ENCODE measurements around the gene CFAP46. TPM values are rescaled to one million over a fixed set of nuclear protein-coding genes. Genes with fewer than 3 reads are reported as not detected.

The CFAP46 gene
- polyA plus RNA-seq, 1 of the 3 experiments (the other 2 are of a cell fraction), result 3.9 TPM

DNA sequence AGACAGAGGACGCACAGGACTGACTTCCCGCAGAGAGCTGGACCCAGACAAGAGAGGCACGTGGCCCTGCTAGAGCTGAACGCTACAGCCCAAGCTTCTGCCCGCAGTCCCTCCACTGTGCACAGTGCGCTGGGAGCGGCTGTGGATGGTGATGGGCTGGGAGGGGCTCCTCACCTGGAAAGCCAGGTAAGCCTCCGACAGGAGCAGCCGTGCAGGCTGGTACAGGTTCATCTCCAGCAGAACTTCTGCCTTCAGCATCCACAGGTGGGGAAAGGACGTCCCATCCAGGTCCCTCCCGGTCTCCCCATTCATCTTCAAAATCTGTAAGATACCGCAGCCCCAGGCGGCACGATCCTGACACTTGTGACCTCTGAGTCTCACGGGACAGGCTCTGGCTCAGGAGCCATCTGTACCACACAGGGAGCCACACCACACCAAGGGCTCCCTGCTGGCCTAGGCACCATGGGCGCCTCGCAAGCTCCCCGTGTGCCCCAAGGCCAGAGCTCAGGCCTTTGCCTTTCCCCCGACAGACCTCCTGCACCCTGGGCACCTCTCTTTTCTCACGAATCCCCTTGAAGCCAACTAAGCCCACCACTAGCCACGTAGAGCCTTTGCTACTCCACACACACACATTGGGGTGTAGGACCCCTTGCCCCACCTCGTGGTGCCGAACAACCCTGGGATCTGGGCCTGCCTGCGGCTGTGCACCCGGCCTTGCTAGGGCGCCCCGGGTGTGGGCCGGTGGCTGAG is 76.3 kb downstream of the CFAP46 start (continued):
- TF ChIP-seq USF2 (IDR thresholded peaks at IDR 0.05; ENCODE audit: borderline replicate concordance, low read depth, low read length) (no peak), TCF12 (IDR thresholded peaks at IDR 0.05) (no peak), MEF2A (IDR thresholded peaks at IDR 0.05; ENCODE audit: borderline replicate concordance, low read depth) (no peak)
- TF ChIP-seq, protein P1, sequence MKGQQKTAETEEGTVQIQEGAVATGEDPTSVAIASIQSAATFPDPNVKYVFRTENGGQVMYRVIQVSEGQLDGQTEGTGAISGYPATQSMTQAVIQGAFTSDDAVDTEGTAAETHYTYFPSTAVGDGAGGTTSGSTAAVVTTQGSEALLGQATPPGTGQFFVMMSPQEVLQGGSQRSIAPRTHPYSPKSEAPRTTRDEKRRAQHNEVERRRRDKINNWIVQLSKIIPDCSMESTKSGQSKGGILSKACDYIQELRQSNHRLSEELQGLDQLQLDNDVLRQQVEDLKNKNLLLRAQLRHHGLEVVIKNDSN (IDR thresholded peaks at IDR 0.05; ENCODE audit: borderline replicate concordance, low read depth), result no peak

- H3K9me2 ChIP-seq, result no peaks in the 10 kb centered on the region
- TF ChIP-seq GABPA (IDR thresholded peaks at IDR 0.05; ENCODE audit: low read depth), result no peak
- TF ChIP-seq, protein P2, sequence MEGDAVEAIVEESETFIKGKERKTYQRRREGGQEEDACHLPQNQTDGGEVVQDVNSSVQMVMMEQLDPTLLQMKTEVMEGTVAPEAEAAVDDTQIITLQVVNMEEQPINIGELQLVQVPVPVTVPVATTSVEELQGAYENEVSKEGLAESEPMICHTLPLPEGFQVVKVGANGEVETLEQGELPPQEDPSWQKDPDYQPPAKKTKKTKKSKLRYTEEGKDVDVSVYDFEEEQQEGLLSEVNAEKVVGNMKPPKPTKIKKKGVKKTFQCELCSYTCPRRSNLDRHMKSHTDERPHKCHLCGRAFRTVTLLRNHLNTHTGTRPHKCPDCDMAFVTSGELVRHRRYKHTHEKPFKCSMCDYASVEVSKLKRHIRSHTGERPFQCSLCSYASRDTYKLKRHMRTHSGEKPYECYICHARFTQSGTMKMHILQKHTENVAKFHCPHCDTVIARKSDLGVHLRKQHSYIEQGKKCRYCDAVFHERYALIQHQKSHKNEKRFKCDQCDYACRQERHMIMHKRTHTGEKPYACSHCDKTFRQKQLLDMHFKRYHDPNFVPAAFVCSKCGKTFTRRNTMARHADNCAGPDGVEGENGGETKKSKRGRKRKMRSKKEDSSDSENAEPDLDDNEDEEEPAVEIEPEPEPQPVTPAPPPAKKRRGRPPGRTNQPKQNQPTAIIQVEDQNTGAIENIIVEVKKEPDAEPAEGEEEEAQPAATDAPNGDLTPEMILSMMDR (IDR thresholded peaks at IDR 0.05), result no peak
- no peak for TF ChIP-seq USF2 (IDR thresholded peaks at IDR 0.05; ENCODE audit: borderline replicate concordance, low read depth, low read length)
- TF ChIP-seq SIN3A (IDR thresholded peaks at IDR 0.05; ENCODE audit: borderline replicate concordance, low read depth, low read length), result no peak
- TF ChIP-seq, protein P3, sequence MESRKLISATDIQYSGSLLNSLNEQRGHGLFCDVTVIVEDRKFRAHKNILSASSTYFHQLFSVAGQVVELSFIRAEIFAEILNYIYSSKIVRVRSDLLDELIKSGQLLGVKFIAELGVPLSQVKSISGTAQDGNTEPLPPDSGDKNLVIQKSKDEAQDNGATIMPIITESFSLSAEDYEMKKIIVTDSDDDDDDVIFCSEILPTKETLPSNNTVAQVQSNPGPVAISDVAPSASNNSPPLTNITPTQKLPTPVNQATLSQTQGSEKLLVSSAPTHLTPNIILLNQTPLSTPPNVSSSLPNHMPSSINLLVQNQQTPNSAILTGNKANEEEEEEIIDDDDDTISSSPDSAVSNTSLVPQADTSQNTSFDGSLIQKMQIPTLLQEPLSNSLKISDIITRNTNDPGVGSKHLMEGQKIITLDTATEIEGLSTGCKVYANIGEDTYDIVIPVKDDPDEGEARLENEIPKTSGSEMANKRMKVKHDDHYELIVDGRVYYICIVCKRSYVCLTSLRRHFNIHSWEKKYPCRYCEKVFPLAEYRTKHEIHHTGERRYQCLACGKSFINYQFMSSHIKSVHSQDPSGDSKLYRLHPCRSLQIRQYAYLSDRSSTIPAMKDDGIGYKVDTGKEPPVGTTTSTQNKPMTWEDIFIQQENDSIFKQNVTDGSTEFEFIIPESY (IDR thresholded peaks at IDR 0.05; ENCODE audit: borderline replicate concordance, low read depth), result no peak
- TF ChIP-seq TEAD4 (IDR thresholded peaks at IDR 0.05; ENCODE audit: borderline replicate concordance, insufficient read depth), result no peak
- no peak for TF ChIP-seq POLR2AphosphoS5 (IDR thresholded peaks at IDR 0.05; ENCODE audit: low read depth, low read length)
- TF ChIP-seq, protein P1 (IDR thresholded peaks at IDR 0.05; ENCODE audit: borderline replicate concordance, low read depth), result no peak
- TF ChIP-seq RAD21 (IDR thresholded peaks at IDR 0.05; ENCODE audit: low read length), result no peak
- no peak for TF ChIP-seq RFX5 (IDR thresholded peaks at IDR 0.05; ENCODE audit: low read length)
- no peak for TF ChIP-seq EZH2phosphoT487 (IDR thresholded peaks at IDR 0.05; ENCODE audit: borderline replicate concordance, low read depth)
- TF ChIP-seq, protein P4, sequence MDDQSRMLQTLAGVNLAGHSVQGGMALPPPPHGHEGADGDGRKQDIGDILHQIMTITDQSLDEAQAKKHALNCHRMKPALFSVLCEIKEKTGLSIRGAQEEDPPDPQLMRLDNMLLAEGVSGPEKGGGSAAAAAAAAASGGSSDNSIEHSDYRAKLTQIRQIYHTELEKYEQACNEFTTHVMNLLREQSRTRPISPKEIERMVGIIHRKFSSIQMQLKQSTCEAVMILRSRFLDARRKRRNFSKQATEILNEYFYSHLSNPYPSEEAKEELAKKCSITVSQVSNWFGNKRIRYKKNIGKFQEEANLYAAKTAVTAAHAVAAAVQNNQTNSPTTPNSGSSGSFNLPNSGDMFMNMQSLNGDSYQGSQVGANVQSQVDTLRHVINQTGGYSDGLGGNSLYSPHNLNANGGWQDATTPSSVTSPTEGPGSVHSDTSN (IDR thresholded peaks at IDR 0.05), result no peak
- TF ChIP-seq SMC3 (IDR thresholded peaks at IDR 0.05; ENCODE audit: low read depth, low read length), result no peak
- TF ChIP-seq RCOR1 (IDR thresholded peaks at IDR 0.05; ENCODE audit: low read length), result no peak
- TF ChIP-seq TAF1 (IDR thresholded peaks at IDR 0.05; ENCODE audit: borderline replicate concordance, low read depth, low read length), result no peak
- TF ChIP-seq ELF1 (IDR thresholded peaks at IDR 0.05), result no peak
- TF ChIP-seq TCF12 (IDR thresholded peaks at IDR 0.05), result no peak
- no peak for TF ChIP-seq IRF3 (IDR thresholded peaks at IDR 0.05; ENCODE audit: low read depth, low read length)
- TF ChIP-seq YY1 (IDR thresholded peaks at IDR 0.05; ENCODE audit: low read depth), result no peak
- no peaks in the 10 kb centered on the region for H3K27me3 ChIP-seq (ENCODE audit: insufficient read depth)
- H3K4me1 ChIP-seq (ENCODE audit: control insufficient read depth in 1 of 2, insufficient read depth in 2 of 2, low read depth in 1 of 2, low read length in 1 of 2), result no peaks in the 10 kb centered on the region
- no peak overlapping the region for H3K27ac ChIP-seq (ENCODE audit: low read depth in 2 of 2, low read length in 1 of 2)
- no peaks in the 10 kb centered on the region for H3F3A ChIP-seq (replicated peaks; ENCODE audit: insufficient read depth)
- DNase-seq, result no peak
- 57% methylated on average over 12 of the region's 14 CpGs for WGBS (ENCODE audit: low lambda C conversion rate)
- no peaks in the 10 kb centered on the region for H3K9me3 ChIP-seq
- no peak overlapping the region for H2AFZ ChIP-seq (ENCODE audit: low read depth)
- CTCF ChIA-PET, result no interaction called here
- no peaks in the 10 kb centered on the region for H3K36me3 ChIP-seq (replicated peaks in 1 of 2; ENCODE audit: control insufficient read depth in 1 of 2, insufficient read depth in 2 of 2, low read length in 1 of 2)
- H4K20me1 ChIP-seq (ENCODE audit: insufficient read depth), result no peaks in the 10 kb centered on the region
- no peak overlapping the region for H3K4me3 ChIP-seq (ENCODE audit: low read depth in 2 of 2, low read length in 1 of 2)
- no peak overlapping the region for H3K9ac ChIP-seq
- no peaks in the 10 kb centered on the region for H3K79me2 ChIP-seq (ENCODE audit: insufficient read depth)
- POLR2A ChIA-PET, result no interaction called here
- H3K4me2 ChIP-seq, result no peak overlapping the region
Measured at GRCh38 chr10:132865171-132865631, 77.2 kb downstream of the CFAP46 start.
